Measurements from ENCODE around the gene C1orf116.

The C1orf116 gene

DNA sequence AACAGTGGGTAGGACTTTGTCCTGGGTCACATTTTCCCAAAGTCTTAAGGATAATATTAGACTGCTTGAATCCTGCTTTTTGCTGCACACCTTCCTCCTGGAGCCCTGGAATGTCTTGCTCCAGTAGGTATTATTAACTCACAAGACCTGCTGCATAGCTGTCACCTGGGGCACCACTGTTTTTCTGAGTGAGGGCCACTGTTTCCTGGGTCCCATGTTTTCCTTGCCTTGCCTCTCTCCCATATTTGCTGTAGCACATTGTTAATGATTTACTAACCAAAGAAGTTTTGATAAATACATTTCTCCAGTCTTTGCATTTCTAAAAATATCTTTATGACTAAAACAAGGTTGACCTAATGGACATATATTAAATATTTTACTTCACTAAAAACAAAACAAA is 39.8 kb downstream of the C1orf116 start:
- no peak for DNase-seq (ENCODE audit: low read depth in 2 of 2)

DNA sequence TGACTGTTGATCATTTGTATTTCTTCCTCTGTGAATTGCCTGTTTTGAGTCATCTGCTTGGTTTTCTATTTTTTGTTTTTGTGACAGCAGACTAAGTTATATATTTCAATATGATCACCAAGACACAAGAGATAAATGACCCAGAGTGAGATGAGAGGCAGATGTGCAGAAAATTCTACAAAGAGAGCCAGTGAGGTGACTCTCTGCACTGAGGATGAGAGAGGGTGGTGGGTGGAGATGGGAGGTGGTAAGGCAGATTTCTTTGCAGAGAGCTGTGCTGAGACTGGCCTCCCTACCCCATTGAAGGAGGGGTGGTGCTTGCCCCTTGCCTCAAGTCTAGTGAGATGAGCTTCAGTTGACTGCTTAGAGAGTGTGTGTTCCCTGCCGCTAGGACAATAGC is 44.7 kb downstream of the C1orf116 start:
- no peak for DNase-seq (ENCODE audit: low read depth in 2 of 2)

DNA sequence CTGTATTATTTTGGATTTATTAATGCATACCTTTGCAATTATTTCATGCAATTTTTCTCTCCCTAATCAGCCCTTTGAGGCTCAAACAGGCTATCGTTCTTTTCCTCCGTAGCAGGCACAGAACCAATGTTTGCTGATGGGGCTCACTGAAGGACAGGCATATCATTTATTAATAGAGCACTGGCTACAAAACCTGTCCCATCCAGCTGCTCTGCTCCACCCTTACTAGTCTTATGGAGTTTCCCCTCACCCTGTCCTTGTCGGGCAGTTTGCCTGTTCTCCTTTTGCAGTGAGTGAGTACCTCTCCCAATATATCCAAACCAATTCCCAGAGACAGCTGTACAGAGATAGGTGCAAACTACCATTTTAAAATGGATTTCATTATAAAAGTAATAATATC is 45.7 kb downstream of the C1orf116 start:
- DNase-seq (ENCODE audit: low read depth in 2 of 2), result no peak

DNA sequence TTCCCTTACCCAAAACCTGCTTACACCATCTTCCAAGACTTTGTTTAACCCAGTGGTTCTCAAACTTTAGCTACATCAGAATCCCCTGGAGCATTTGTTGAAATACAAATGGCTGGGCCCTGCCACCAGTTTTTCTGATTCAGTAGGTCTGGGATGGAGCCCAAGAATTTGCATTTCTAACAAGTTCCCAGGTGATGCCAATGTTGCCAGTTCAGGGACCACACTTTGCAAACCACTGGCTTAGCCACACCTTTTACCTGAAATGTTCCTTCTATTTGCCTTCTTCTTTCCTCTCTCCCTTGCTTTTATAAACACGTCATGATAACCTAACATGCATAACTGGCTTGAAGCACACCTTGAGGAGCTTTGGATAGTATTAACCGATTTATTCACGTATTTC is 46.2 kb downstream of the C1orf116 start:
- no peak for DNase-seq (ENCODE audit: low read depth in 2 of 2)

DNA sequence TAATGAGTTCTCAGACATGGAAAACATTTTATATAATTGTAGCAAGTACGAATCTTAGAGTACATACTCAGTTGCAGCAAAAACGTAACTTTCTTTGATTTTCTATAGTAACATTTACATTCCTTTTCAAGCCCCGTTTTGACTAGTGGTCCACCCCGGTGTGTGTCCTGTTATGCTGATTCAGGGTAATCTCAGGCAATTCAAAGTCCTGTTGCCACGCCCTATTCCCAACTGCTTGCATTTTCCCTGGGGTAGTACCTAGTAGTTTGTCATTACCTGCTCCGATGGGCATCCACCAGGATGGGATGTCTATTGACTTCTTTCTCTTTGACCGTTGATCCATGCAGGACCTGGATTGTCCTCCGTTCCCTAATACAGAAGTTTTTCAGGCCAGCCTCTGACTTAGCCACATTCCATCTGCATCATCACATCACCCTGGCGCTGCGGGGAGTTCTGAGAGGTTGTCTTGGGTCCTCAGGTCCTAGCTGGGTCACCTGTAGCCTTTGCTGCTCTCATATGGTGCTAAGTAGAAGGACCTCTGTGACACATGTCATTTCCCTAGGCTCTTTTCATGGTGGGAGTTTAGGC is 47.3 kb downstream of the C1orf116 start:
- no peak for DNase-seq (ENCODE audit: low read depth in 2 of 2)

DNA sequence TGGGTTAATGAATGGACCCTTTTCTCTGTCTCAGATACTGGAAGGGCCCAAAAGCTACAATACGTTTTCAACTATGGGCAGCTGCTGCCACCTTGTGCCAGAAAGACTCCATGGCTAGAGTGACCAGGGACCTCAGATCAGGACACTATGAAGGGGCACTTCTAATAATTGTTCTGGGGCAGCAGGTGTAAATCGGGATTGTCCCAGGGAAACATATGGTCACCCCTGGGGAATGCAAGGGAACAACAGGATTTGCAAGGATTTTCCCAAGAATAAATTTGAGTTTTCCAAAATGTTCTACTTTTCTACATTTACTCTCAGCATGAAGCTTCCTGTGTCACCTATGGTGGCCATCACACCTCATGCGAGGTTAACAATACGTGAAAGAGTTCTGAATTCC is 50.3 kb downstream of the C1orf116 start:
- peak; percentile 19 to 34 for DNase-seq (ENCODE audit: low read depth in 2 of 2)

DNA sequence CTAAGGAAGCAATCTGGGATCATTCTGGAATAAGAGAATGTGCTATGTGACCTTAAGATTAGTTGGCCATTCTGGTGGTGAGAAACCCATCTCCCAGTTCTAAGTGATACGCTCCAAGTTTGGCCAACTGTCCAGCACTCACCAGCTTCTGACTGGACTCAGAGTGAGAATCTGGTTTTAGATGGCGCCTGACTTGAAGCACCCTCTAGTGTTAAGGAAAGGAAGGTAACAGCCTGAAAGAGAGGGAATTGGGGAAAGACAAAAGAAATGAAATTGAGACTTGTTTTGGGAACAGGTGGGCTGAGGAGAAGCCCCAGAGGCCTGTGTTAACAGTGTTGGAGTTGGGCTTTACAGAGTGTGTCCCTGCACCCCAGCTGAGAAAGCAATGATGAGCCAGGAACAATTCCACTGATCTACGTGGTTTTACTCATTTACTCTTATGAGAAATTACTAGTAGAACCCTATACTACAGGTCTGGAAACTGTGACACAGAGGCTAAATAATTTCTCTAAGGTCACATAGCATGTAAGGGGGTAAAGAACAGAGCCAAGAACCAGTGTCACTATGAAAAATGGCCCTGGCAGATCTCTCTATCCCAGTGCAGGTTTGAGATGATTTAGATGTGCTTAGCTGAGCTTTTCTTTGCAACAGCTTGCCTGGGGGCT is 53.0 kb downstream of the C1orf116 start:
- DNase-seq (ENCODE audit: low read depth in 2 of 2), result no peak

DNA sequence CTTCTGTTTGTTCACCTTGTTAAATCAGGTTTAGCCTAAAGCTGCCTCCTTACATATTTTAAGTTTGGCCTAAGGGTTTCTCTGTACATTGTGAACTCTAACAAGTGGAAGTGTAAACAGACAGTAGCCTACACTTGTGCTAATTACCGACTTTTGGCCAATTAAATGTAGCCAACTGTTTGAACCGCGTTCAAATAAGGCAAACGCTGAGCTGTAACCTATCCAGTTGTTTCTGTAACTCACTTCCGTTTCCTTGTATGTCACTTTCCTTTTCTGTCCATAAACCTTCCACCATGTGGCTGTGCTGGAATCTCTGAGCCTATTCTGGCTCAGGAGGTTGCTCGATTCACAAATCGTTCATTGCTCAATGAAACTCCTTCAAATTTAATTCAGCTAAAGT is 54.3 kb downstream of the C1orf116 start:
- DNase-seq (ENCODE audit: low read depth in 2 of 2), result no peak

DNA sequence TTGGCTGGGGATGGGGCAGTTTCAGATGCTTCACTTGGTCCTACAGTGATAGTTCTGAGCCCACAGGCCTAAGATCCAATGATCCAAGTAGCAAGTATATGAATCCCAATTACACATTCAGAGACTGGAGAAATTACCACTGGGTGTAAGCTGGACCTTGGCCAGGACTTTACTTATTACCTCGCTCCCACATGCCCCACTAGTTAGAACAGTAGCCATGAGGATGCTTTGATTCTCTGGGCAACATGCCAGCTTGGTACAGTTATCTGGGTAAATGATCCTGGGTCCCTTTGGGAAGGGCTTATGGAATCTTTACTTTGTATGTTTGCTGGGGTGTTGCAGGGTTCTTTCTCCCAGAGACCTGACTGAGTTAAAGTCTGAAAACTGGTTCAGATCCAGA is 57.2 kb downstream of the C1orf116 start:
- no peak for DNase-seq (ENCODE audit: low read depth in 2 of 2)

DNA sequence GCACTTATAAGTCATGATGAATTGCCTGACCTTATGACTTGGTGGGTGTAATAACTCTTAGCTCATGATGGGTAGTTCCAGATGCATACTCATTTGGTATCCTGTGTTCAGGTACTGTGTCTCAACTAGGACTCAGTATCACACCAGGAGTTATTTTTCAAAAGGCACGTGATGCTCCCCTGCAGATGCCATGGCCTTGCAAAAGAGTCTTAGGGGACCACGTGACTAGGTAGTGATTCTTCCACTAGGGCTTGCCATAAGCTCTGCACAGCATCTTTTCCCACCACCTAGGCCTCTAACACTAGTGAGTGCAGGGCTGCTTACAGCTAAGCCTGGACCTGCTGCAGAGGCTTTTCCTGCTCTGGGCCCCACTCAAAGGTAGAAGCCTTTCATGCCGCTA is 58.4 kb downstream of the C1orf116 start:
- no peak for DNase-seq (ENCODE audit: low read depth in 2 of 2)

DNA sequence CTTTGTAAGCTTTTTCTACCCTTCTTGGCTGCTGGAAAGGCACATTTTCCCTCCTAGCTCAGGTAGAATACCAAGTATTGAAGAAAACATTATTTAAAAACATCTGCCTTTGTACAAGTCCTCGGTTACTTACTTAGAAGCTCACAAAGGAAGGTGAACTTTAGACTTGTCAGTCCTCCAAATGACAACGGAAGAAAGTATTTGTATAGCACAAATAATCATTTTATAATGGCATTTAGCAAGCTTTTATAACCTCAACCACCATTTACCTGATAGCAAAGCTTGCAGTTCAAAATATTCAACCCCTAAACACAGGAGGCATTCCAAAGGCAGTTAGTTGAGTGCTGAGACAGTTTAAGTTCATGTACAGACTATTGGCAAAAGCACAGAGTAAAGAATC is 59.8 kb downstream of the C1orf116 start:
- DNase-seq (ENCODE audit: low read depth in 2 of 2), result no peak

DNA sequence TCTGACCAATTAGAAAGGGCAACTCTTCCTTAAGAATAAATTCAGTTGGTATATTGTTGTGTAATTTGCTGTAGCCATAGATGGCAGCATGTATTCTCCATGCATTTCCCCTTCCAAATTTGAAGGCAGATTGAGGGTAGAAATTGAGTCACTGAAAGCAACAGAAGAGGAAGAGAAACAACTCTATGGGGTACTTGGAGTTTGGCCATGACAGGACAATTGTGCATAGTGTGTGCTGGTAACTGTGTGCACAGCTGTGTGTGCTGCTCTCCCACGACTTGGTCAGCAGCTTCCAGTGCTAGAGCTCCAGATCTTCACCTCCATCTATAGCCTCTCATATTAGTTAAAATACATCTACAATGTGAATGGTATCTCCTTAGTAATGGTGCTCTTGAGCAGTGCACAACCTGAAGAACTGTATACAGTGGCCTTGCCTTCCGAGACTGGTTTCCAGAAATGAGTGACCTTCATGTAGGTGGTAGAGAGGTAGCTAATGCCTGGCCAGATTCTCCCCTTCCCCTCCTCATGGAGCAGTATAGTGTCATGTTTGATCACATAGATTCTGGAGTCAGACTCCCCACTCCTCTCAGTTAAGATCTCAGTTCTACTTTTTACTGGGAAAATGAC is 61.4 kb downstream of the C1orf116 start:
- DNase-seq (ENCODE audit: low read depth in 2 of 2), result no peak

DNA sequence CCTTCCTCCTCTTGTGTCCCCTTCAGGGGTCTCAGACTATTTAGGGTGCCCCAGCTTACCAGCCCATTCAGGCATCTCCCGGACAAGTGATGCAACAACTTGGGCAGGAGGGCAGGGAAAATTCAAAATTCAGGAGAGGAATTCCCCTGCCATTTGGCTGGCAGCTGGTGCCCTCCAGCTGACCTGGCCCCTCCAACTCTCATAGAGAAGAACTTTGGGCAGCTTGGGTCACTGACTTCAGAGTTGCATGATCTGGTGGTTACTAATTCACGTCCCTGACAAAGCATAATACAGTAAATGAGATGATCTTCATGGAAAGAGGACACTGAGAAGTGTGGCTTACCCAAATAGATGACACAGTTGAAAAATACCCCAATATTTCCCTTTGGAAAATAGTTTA is 62.1 kb downstream of the C1orf116 start, which contains the start of gene FCAMR:
TSS of gene FCAMR (minus strand) at position 15 of the 400 bp plus-strand sequence. CDS start 335 bp downstream, outside the sequence.
- no peak for DNase-seq (ENCODE audit: low read depth in 2 of 2)

DNA sequence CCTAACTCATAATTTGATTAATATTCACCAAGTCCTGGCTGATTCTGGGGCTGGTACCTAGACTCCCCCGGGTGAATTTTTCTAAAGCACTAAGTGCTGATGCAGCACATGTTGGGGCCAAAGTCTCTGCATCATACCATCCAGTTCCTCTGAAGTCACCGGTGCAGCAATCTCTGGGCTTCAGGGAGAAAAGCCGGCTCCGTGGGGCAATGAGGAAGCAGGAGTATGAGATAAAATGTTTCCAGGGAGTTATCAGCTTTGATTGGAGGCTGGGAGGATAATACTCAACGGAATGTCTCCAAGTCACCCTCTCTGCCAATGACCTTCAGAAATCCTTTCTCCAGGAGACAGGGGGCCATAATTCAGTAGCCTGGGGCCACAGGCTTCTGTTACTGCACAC is 63.5 kb downstream of the C1orf116 start:
- no peak for DNase-seq (ENCODE audit: low read depth in 2 of 2)
